Natural killer cell (primary cell): ENCODE results near the gene PDE10A. TPM values are rescaled to one million over a fixed set of nuclear protein-coding genes. Genes with fewer than 3 reads are reported as not detected.

ENCODE experiments used
- ATAC-seq, 3 donors: fragments of 150-1000 bp in 2 of 3; fragments of 200-7000 bp in 1 of 3; cut with Tn5 transposase; 1 replicate in 1 of 3; 2 replicates in 2 of 3; pipeline ENCODE4 v1.10.0; 2021; ENCODE audit warnings: mild to moderate bottlenecking in 2 of 3, moderate library complexity in 2 of 3
- DNase-seq, 2 donors: peaks; one replicate each; pipeline versions ENCODE4 v3.0.0 to v3.0.0-alpha.2; 2013 to 2021; ENCODE audit warnings: mixed read lengths in 1 of 2
- H3K27ac ChIP-seq: one replicate; pipeline ENCODE4 v1.5.1; 2013; ENCODE audit warnings: mild to moderate bottlenecking, low read length
- H3K27me3 ChIP-seq: one replicate; pipeline ENCODE4 v1.6.1; 2013; ENCODE audit warnings: low read length; ENCODE audit not compliant: control insufficient read depth, insufficient read depth
- H3K36me3 ChIP-seq: one replicate; pipeline ENCODE4 v1.6.1; 2013; ENCODE audit warnings: low read length; ENCODE audit not compliant: control insufficient read depth, insufficient read depth
- H3K4me1 ChIP-seq: one replicate; pipeline ENCODE4 v1.6.1; 2013; ENCODE audit warnings: low read length; ENCODE audit not compliant: control insufficient read depth, insufficient read depth
- H3K4me3 ChIP-seq: one replicate; pipeline ENCODE4 v1.5.1; 2013; ENCODE audit warnings: low read length
- H3K9me3 ChIP-seq: one replicate; pipeline ENCODE4 v1.6.1; 2013; ENCODE audit warnings: low read length; ENCODE audit not compliant: control insufficient read depth, insufficient read depth
- H3K27ac Mint-ChIP-seq, 2 donors: one replicate each; pipeline ENCODE4 v1.8.0; 2022; ENCODE audit warnings: mild to moderate bottlenecking in 2 of 2, mixed read lengths in 2 of 2, moderate library complexity in 1 of 2
- H3K27me3 Mint-ChIP-seq, 2 donors: one replicate each; pipeline ENCODE4 v1.8.0; 2022; ENCODE audit warnings: low read depth in 2 of 2, mixed read lengths in 2 of 2
- H3K36me3 Mint-ChIP-seq: one replicate; pipeline ENCODE4 v1.8.0; 2022; ENCODE audit warnings: mixed read lengths
- H3K4me1 Mint-ChIP-seq, 2 donors: one replicate each; pipeline ENCODE4 v1.8.0; 2022; ENCODE audit warnings: mixed read lengths in 2 of 2
- H3K4me3 Mint-ChIP-seq: one replicate; pipeline ENCODE4 v1.8.0; 2022; ENCODE audit warnings: mild to moderate bottlenecking, moderate library complexity, mixed read lengths
- H3K9me3 Mint-ChIP-seq, 2 donors: one replicate each; pipeline ENCODE4 v1.8.0; 2022; ENCODE audit warnings: mixed read lengths in 2 of 2
- WGBS: methylation state at CpG from one replicate; pipeline ENCODE4 v1.1.7; 2013; ENCODE audit warnings: missing lambda C conversion rate; ENCODE audit not compliant: insufficient coverage; 5-methylcytosine and 5-hydroxymethylcytosine counted together
- intact Hi-C: fragments of 100-400 bp; cut with micrococcal nuclease; formaldehyde crosslinking; loops from one replicate; pipeline ENCODE4 v1.14.2; 2022
- total RNA-seq, 4 donors: library from RNA; stranded (reverse); fragments of 120-200 nt in 1 of 4; gene quantifications; one replicate each; pipeline versions ENCODE4 v1.2.3 to v1.2.4, GENCODE V29; 2013 to 2022
- TF ChIP-seq, protein P1 (sequence below): fragments of 200-600 bp; IDR thresholded peaks from one replicate; pipeline ENCODE4 v1.8.0; 2022; ENCODE audit warnings: antibody characterized with exemption

Gene PDE10A
- total RNA-seq, 3 donors from 2014 or later (not counting 1 experiment from before 2014, with no cell fraction given): not detected

DNA sequence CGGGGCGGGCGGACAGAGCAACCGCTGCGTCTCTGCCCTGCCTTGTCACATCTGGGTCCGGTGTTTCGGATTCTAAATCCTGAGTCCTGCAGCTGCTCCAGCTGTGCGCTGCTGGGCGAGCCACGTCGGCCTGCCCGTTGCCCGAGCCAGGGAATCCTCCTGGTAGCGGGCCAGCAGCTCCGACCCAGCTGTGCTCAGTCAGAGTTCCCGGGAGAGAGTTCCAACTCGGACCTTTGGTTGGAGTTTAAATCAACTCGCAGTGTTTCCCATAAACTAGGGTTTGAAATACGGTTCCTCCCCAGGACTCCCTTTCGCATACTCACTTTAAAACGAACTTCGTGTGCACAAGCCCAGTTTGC is 315 bp upstream of the PDE10A start:
- H3K36me3 Mint-ChIP-seq: no peaks in the 10 kb centered on the region
- Histone ChIP-seq H3K9me3 (no peaks in the 10 kb centered on the region), H3K27ac (no peak overlapping the region), H3K4me1 (peaks cover 9% of the 10 kb centered on the region), H3K4me3 (no peak overlapping the region), H3K27me3 (peaks cover 14% of the 10 kb centered on the region), H3K36me3 (no peaks in the 10 kb centered on the region)
- DNase-seq (no peak), ATAC-seq (no peak)
- WGBS: 1% methylated on average over 22 of the region's 22 CpGs
- H3K27me3 Mint-ChIP-seq: peaks cover 44 to 53% of the 10 kb centered on the region in 2 donors
- no peak overlapping the region for H3K27ac Mint-ChIP-seq
- TF ChIP-seq, protein P1, sequence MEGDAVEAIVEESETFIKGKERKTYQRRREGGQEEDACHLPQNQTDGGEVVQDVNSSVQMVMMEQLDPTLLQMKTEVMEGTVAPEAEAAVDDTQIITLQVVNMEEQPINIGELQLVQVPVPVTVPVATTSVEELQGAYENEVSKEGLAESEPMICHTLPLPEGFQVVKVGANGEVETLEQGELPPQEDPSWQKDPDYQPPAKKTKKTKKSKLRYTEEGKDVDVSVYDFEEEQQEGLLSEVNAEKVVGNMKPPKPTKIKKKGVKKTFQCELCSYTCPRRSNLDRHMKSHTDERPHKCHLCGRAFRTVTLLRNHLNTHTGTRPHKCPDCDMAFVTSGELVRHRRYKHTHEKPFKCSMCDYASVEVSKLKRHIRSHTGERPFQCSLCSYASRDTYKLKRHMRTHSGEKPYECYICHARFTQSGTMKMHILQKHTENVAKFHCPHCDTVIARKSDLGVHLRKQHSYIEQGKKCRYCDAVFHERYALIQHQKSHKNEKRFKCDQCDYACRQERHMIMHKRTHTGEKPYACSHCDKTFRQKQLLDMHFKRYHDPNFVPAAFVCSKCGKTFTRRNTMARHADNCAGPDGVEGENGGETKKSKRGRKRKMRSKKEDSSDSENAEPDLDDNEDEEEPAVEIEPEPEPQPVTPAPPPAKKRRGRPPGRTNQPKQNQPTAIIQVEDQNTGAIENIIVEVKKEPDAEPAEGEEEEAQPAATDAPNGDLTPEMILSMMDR: no peak
- H3K4me3 Mint-ChIP-seq: no peak overlapping the region
- no peaks in the 10 kb centered on the region for H3K4me1 Mint-ChIP-seq
- no peaks in the 10 kb centered on the region for H3K9me3 Mint-ChIP-seq
- intact Hi-C loops: no loop called here

- Mint-ChIP-seq H3K27ac (no peak overlapping the region), H3K4me3 (no peak overlapping the region), H3K36me3 (no peaks in the 10 kb centered on the region), H3K9me3 (no peaks in the 10 kb centered on the region), H3K4me1 (no peaks in the 10 kb centered on the region), H3K27me3 (peaks cover 50 to 57% of the 10 kb centered on the region in 2 donors)
- intact Hi-C loops: no loop called here
- peaks cover 9% of the 10 kb centered on the region for H3K4me1 ChIP-seq
- TF ChIP-seq, protein P1: no peak
- no peak overlapping the region for H3K27ac ChIP-seq
- no peaks in the 10 kb centered on the region for H3K36me3 ChIP-seq
- ATAC-seq (no peak), DNase-seq (no peak)
- WGBS: 3% methylated on average over 89 of the region's 100 CpGs
- H3K27me3 ChIP-seq: peaks cover 14% of the 10 kb centered on the region
- no peaks in the 10 kb centered on the region for H3K9me3 ChIP-seq
- no peak overlapping the region for H3K4me3 ChIP-seq
Observed at GRCh38 chr6:165662041-165662748, 846 bp downstream of the PDE10A start.

DNA sequence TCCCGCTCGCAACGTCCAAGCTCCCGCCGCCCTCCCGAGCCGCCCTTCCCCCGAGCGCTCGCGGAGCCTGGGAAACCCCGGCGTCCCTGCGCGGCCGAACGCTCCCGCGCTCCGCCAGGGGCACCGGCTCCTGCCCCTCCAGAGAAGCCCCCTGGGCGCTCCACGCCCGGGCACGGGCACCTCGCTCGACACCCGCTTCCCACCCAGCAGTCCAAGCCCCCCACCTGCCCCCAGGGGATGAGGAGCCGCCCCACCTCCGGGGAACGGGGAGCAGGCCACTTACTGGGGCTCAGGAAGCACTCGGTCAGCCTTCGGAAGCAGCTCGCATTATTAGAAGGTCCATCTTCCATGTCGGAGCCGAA is 1.4 kb downstream of the PDE10A start:
- Histone ChIP-seq H3K4me1 (peaks cover 9% of the 10 kb centered on the region), H3K27me3 (peaks cover 13% of the 10 kb centered on the region), H3K4me3 (no peak overlapping the region), H3K9me3 (no peaks in the 10 kb centered on the region), H3K27ac (no peak overlapping the region), H3K36me3 (no peaks in the 10 kb centered on the region)
- H3K27ac Mint-ChIP-seq: no peak overlapping the region
- intact Hi-C loops: no loop called here
- peaks cover 48 to 54% of the 10 kb centered on the region in 2 donors for H3K27me3 Mint-ChIP-seq
- 3% methylated on average over 36 of the region's 36 CpGs for WGBS
- no peak for DNase-seq
- H3K4me3 Mint-ChIP-seq: no peak overlapping the region
- H3K4me1 Mint-ChIP-seq: no peaks in the 10 kb centered on the region
- no peak for ATAC-seq
- H3K9me3 Mint-ChIP-seq: no peaks in the 10 kb centered on the region
- no peaks in the 10 kb centered on the region for H3K36me3 Mint-ChIP-seq
- TF ChIP-seq, protein P1: no peak
